ENCODE results near the gene TEX47. TPM values are rescaled to one million over a fixed set of nuclear protein-coding genes. Genes with fewer than 3 reads are reported as not detected.

TEX47 gene
- not detected in 2 replicates for total RNA-seq
- not detected in 2 replicates for polyA plus RNA-seq
- not detected in 2 replicates for polyA plus RNA-seq (2012)
- polyA minus RNA-seq (ENCODE audit: low replicate concordance): not detected in 2 replicates

- no peak within 1 kb of the TSS for H3K4me3 ChIP-seq (replicated peaks in 1 of 4; ENCODE audit: control extremely low read depth in 1 of 4, insufficient read depth in 1 of 4, low read depth in 3 of 4, low read length in 4 of 4)
- no peaks in the 10 kb centered on the region for H3K79me2 ChIP-seq (ENCODE audit: control insufficient read depth, insufficient read depth, low read length)
- TF ChIP-seq CTCF (conservative IDR thresholded peaks at IDR 0.05 in 1 of 2, IDR thresholded peaks at IDR 0.05 in 1 of 2; ENCODE audit: low read depth in 1 of 2, low read length in 2 of 2) (no peak), EZH2 (IDR thresholded peaks at IDR 0.05; ENCODE audit: low read length, missing control alignments) (no peak)
These were observed at the start of gene TEX47 for GRCh38 chr7:88795553-88795952. Gene TEX47, minus strand, starts transcription at chr7:88795737. Its CDS starts 795 bp downstream, at chr7:88794942.

GRCh38 chr7:88845091-88845490 lies 49.6 kb upstream of the TEX47 start:
- no peaks in the 10 kb centered on the region for H3K79me2 ChIP-seq (ENCODE audit: control insufficient read depth, insufficient read depth, low read length)
- no peaks in the 10 kb centered on the region for H3K36me3 ChIP-seq (ENCODE audit: control insufficient read depth, insufficient read depth, low read length)
- DNase-seq (ENCODE audit: low read depth in 2 of 2): no peak

More at GRCh38 chr7:88795553-88795952, at the start of gene TEX47:
- no peaks in the 10 kb centered on the region for H3K4me1 ChIP-seq (ENCODE audit: control insufficient read depth, extremely low read depth, insufficient read depth, low read length)
- H2AFZ ChIP-seq (ENCODE audit: low read length): no peak within 1 kb of the TSS
- no peaks in the 10 kb centered on the region for H3K9me3 ChIP-seq (ENCODE audit: control insufficient read depth, insufficient read depth, low read depth, low read length)
- no peak for DNase-seq (ENCODE audit: low read depth in 2 of 2)
- no peaks in the 10 kb centered on the region for H3K36me3 ChIP-seq (ENCODE audit: control insufficient read depth, insufficient read depth, low read length)
- no peak within 1 kb of the TSS for H3K27ac ChIP-seq (ENCODE audit: insufficient read depth, low read length)
- H3K27me3 ChIP-seq (ENCODE audit: control insufficient read depth, insufficient read depth, low read length): no peaks in the 10 kb centered on the region
- no peaks in the 10 kb centered on the region for H4K20me1 ChIP-seq (ENCODE audit: control insufficient read depth, extremely low read depth, insufficient read depth, low read length)
- H3K9ac ChIP-seq (ENCODE audit: insufficient read depth, low read length): no peak within 1 kb of the TSS
- no peak within 1 kb of the TSS for H3K4me2 ChIP-seq (ENCODE audit: extremely low read depth, insufficient read depth, low read length)

DNA sequence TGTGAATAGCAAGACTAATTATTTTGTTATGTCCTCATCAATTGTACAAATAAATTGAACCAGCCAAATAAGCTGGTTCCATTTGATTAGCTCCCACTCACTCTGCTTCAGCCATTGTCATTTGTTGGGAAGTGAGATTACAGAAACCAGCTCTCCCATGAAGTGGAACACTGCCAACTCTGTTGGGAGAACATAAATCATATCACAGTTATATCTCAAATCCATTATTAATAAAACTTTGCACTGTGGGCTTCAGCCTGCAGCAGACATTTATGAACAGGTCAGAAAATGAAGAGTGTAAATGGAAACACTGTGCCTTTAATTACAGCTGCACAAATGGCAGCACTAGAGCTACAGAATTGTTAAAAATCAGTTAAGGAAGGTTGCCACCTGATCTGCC lies 46.7 kb upstream of the TEX47 start:
- Histone ChIP-seq H3K4me1 (ENCODE audit: control insufficient read depth, extremely low read depth, insufficient read depth, low read length) (no peaks in the 10 kb centered on the region), H3K27ac (ENCODE audit: insufficient read depth, low read length) (no peak overlapping the region), H3K79me2 (ENCODE audit: control insufficient read depth, insufficient read depth, low read length) (no peaks in the 10 kb centered on the region), H3K4me2 (ENCODE audit: extremely low read depth, insufficient read depth, low read length) (no peak overlapping the region), H3K9me3 (ENCODE audit: control insufficient read depth, insufficient read depth, low read depth, low read length) (no peaks in the 10 kb centered on the region), H2AFZ (ENCODE audit: low read length) (no peak overlapping the region), H3K9ac (ENCODE audit: insufficient read depth, low read length) (no peak overlapping the region), H3K4me3 (replicated peaks in 1 of 4; ENCODE audit: control extremely low read depth in 1 of 4, insufficient read depth in 1 of 4, low read depth in 3 of 4, low read length in 4 of 4) (no peak overlapping the region), H3K36me3 (ENCODE audit: control insufficient read depth, insufficient read depth, low read length) (no peaks in the 10 kb centered on the region), H4K20me1 (ENCODE audit: control insufficient read depth, extremely low read depth, insufficient read depth, low read length) (no peaks in the 10 kb centered on the region), H3K27me3 (ENCODE audit: control insufficient read depth, insufficient read depth, low read length) (no peaks in the 10 kb centered on the region)
- TF ChIP-seq CTCF (conservative IDR thresholded peaks at IDR 0.05 in 1 of 2, IDR thresholded peaks at IDR 0.05 in 1 of 2; ENCODE audit: low read depth in 1 of 2, low read length in 2 of 2) (no peak), EZH2 (IDR thresholded peaks at IDR 0.05; ENCODE audit: low read length, missing control alignments) (no peak)
- DNase-seq (ENCODE audit: low read depth in 2 of 2): no peak

More at GRCh38 chr7:88845091-88845490, 49.6 kb upstream of the TEX47 start:
- no peak overlapping the region for H3K4me2 ChIP-seq (ENCODE audit: extremely low read depth, insufficient read depth, low read length)
- H3K9ac ChIP-seq (ENCODE audit: insufficient read depth, low read length): no peak overlapping the region
- no peaks in the 10 kb centered on the region for H3K9me3 ChIP-seq (ENCODE audit: control insufficient read depth, insufficient read depth, low read depth, low read length)
- H4K20me1 ChIP-seq (ENCODE audit: control insufficient read depth, extremely low read depth, insufficient read depth, low read length): no peaks in the 10 kb centered on the region
- no peaks in the 10 kb centered on the region for H3K4me1 ChIP-seq (ENCODE audit: control insufficient read depth, extremely low read depth, insufficient read depth, low read length)
- H3K27ac ChIP-seq (ENCODE audit: insufficient read depth, low read length): no peak overlapping the region
- no peak overlapping the region for H2AFZ ChIP-seq (ENCODE audit: low read length)
- no peak overlapping the region for H3K4me3 ChIP-seq (replicated peaks in 1 of 4; ENCODE audit: control extremely low read depth in 1 of 4, insufficient read depth in 1 of 4, low read depth in 3 of 4, low read length in 4 of 4)
- TF ChIP-seq CTCF (conservative IDR thresholded peaks at IDR 0.05 in 1 of 2, IDR thresholded peaks at IDR 0.05 in 1 of 2; ENCODE audit: low read depth in 1 of 2, low read length in 2 of 2) (no peak), EZH2 (IDR thresholded peaks at IDR 0.05; ENCODE audit: low read length, missing control alignments) (no peak)
- H3K27me3 ChIP-seq (ENCODE audit: control insufficient read depth, insufficient read depth, low read length): no peaks in the 10 kb centered on the region

Data from fibroblast of lung (primary cell).